ENCODE results near the gene CDK5RAP1. TPM values are rescaled to one million over a fixed set of nuclear protein-coding genes. Genes with fewer than 3 reads are reported as not detected.

Gene CDK5RAP1
- total RNA-seq, 4 donors from 2014 or later = 22.3 to 33.3 (median 25.4) TPM

DNA sequence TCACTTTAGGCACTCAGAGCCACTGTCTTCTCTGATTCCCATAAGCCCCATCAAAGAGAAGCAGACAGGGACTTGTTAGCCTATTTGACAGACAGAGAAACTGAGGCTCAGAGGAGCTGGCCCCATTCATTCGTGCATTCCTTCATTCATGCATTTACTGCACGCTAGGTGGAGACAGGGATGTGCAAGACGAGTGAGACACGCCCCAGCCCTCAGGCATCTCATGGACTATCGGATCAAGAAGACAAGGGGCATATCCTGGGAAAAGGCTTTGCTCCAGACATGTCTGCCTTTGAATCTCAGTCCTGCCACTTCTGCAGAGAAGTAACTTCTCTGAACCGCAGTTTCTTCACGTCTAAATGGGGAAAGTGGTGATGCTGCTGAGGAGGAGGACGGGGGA, 64.2 kb downstream of the CDK5RAP1 start:
- TF ChIP-seq POLR2A (IDR thresholded peaks at IDR 0.05) = no peak
- TF ChIP-seq, protein P1, sequence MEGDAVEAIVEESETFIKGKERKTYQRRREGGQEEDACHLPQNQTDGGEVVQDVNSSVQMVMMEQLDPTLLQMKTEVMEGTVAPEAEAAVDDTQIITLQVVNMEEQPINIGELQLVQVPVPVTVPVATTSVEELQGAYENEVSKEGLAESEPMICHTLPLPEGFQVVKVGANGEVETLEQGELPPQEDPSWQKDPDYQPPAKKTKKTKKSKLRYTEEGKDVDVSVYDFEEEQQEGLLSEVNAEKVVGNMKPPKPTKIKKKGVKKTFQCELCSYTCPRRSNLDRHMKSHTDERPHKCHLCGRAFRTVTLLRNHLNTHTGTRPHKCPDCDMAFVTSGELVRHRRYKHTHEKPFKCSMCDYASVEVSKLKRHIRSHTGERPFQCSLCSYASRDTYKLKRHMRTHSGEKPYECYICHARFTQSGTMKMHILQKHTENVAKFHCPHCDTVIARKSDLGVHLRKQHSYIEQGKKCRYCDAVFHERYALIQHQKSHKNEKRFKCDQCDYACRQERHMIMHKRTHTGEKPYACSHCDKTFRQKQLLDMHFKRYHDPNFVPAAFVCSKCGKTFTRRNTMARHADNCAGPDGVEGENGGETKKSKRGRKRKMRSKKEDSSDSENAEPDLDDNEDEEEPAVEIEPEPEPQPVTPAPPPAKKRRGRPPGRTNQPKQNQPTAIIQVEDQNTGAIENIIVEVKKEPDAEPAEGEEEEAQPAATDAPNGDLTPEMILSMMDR (IDR thresholded peaks at IDR 0.05) = no peak
- WGBS, 2 donors = 48 to 54% methylated on average over 8 of the region's 8 CpGs
- DNase-seq (ENCODE audit: low spot score in 2 of 2) = no peak

DNA sequence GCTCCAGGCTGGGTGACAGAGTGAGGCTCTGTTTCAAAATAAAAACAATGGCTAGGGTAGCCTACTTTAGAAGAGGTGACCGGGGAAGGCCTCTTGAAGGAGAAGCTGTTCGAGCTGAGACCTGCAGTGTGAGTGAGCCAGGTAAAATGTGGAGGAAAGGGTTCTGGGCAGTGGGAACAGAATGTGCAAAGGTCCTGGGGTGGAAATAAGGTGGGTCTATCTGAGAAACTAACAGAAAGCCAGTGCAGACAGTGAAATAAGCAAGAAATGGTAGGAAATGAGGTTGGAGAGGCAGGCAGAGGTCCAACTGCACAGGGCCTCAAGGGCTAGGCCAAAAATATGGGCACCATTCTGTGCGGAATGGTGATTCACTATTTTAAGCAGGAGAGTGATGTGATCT, 64.9 kb downstream of the CDK5RAP1 start:
- DNase-seq (ENCODE audit: low spot score in 2 of 2) = no peak
- intact Hi-C loops (cut with DNase I; ENCODE audit: low total_unique reads) = no loop called here
- no peak for TF ChIP-seq POLR2A (IDR thresholded peaks at IDR 0.05)
- TF ChIP-seq, protein P1 (IDR thresholded peaks at IDR 0.05) = no peak
- H3K4me3 ChIP-seq (ENCODE audit: low read depth, poor library complexity, severe bottlenecking) = no peak overlapping the region
- 90 to 97% methylated on average over 3 of the region's 3 CpGs for WGBS, 2 donors

More for the DNA sequence above, 64.2 kb downstream of the CDK5RAP1 start:
- intact Hi-C loops (cut with DNase I; ENCODE audit: low total_unique reads) = no loop called here
- H3K4me3 ChIP-seq (ENCODE audit: low read depth, poor library complexity, severe bottlenecking) = no peak overlapping the region

DNA sequence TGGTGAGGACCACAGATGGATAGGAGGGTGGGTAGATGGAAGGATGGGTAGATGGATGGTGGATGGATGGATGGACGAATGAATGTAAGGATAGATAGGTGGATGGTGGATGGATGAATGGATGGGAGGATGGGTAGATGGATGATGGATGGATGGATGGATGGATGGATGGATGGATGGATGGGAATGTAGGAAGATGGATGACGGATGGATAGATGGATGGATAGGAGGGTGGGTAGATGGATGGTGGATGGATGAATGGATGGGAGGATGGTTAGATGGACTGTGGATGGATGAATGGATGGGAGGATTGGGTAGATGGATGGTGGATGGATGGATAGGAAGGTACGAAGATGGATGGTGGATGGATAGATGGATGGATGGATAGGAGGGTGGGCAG, 67.2 kb downstream of the CDK5RAP1 start:
- 92 to 94% methylated on average over 3 of the region's 3 CpGs for WGBS, 2 donors
- intact Hi-C loops (cut with DNase I; ENCODE audit: low total_unique reads) = no loop called here
- no peak overlapping the region for H3K4me3 ChIP-seq (ENCODE audit: low read depth, poor library complexity, severe bottlenecking)
- DNase-seq (ENCODE audit: low spot score in 2 of 2) = no peak
- TF ChIP-seq, protein P1 (IDR thresholded peaks at IDR 0.05) = no peak
- TF ChIP-seq POLR2A (IDR thresholded peaks at IDR 0.05) = no peak

DNA sequence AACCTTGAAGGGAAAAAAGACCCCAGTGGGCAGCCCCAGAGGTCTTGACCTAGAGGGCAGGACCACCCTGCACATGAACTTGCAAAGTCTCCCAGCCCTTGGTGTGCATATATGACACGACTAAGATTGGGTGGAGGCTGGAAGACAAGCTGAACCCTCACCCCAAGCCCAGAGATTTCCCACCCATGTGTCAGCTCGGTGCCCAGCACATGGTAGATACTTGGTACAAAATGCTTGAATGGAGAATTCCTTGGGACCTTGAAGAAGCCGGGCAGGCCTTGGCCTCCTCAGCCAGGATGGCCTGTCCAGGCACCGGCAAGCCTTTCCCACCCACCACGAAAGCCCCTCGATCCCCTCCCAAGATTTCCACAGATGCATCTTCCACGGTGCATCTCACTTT, 67.7 kb downstream of the CDK5RAP1 start:
- intact Hi-C loops (cut with DNase I; ENCODE audit: low total_unique reads) = no loop called here
- H3K4me3 ChIP-seq (ENCODE audit: low read depth, poor library complexity, severe bottlenecking) = no peak overlapping the region
- WGBS, 2 donors = 93 to 95% methylated on average over 7 of the region's 7 CpGs
- DNase-seq (ENCODE audit: low spot score in 2 of 2) = no peak
- no peak for TF ChIP-seq POLR2A (IDR thresholded peaks at IDR 0.05)
- TF ChIP-seq, protein P1 (IDR thresholded peaks at IDR 0.05) = no peak

DNA sequence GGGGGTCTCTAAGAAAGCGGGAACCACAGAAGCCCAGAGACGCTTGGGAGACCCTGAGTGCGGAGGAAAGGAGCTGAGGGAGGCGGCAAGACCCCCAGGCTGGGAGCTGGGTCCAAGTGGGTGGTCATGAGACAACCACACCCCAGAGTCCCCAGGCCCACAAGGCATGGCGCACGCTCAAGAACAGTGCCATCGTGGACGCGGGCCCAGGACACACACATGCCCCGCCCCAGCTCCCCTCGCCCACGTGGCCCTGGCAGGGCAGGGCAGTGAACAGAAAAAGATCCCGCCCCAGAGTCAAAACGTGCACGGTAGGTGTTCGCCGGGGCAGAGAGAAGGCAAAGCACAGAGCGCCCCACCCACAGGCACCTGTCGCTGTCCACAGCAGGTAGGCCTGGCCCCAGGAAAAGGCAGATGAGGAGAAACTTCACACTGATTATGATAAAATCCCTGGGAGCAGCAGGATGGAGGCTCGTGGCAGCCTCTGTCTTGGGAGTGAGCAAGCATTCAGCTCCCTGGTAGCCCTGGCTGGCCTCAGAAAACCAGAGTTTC, 68.3 kb downstream of the CDK5RAP1 start:
- TF ChIP-seq, protein P1 (IDR thresholded peaks at IDR 0.05) = no peak
- TF ChIP-seq POLR2A (IDR thresholded peaks at IDR 0.05) = no peak
- no peak for DNase-seq (ENCODE audit: low spot score in 2 of 2)
- 49 to 51% methylated on average over 19 to 20 of the region's 20 CpGs for WGBS, 2 donors
- H3K4me3 ChIP-seq (ENCODE audit: low read depth, poor library complexity, severe bottlenecking) = no peak overlapping the region
- intact Hi-C loops (cut with DNase I; ENCODE audit: low total_unique reads) = no loop called here
